Measurements from ENCODE around the gene EFNA4. TPM values are rescaled to one million over a fixed set of nuclear protein-coding genes. Genes with fewer than 3 reads are reported as not detected.

Gene EFNA4
- total RNA-seq: 4.6 and 7.8 TPM in 2 replicates

GRCh38 chr1:155063550-155064110 is at the start of gene EFNA4:
EFNA4 (plus strand) TSS chr1:155063740; CDS start chr1:155063824, 84 bp downstream.

GRCh38 chr1:155033524-155033923 is 30.0 kb upstream of the EFNA4 start, which contains the start of the genes DCST1 and DCST2:
DCST1 (plus strand) TSS chr1:155033824; CDS start chr1:155034037, 213 bp downstream.
DCST2 (minus strand) TSS chr1:155033781; CDS start chr1:155033701, 80 bp downstream.

GRCh38 chr1:155050560-155051341 is 12.8 kb upstream of the EFNA4 start, which contains the start of gene ADAM15:
ADAM15 (plus strand) TSS chr1:155051316; CDS start chr1:155051387, 71 bp downstream.

GRCh38 chr1:155078469-155079209 is 15.1 kb downstream of the EFNA4 start, which contains the start of gene EFNA3:
EFNA3 (plus strand) TSS chr1:155078837; CDS start chr1:155078942, 105 bp downstream.

Other genes with a start within 250 kb of the EFNA4 start
- gene KCNN3, start 193.5 kb upstream of the EFNA4 start, total RNA-seq: not detected in 2 replicates
- 14.1 and 14.2 TPM in 2 replicates for gene PMVK, start 127.0 kb upstream of the EFNA4 start, total RNA-seq
- 45.0 and 48.2 TPM in 2 replicates for gene PBXIP1, start 107.6 kb upstream of the EFNA4 start, total RNA-seq
- 14.2 and 16.1 TPM in 2 replicates for gene PYGO2, start 102.0 kb upstream of the EFNA4 start, total RNA-seq
- 329 and 340 TPM in 2 replicates for gene SHC1, start 93.0 kb upstream of the EFNA4 start, total RNA-seq
- 84.4 and 128 TPM in 2 replicates for gene CKS1B, start 89.1 kb upstream of the EFNA4 start, total RNA-seq
- gene FLAD1, start 80.4 kb upstream of the EFNA4 start, total RNA-seq: 31.4 and 42.1 TPM in 2 replicates
- gene LENEP, start 70.2 kb upstream of the EFNA4 start, total RNA-seq: not detected in 2 replicates
- 10.8 and 14.7 TPM in 2 replicates for gene ZBTB7B, start 60.9 kb upstream of the EFNA4 start, total RNA-seq
- 0.18 and 0.29 TPM in 2 replicates for gene DCST2, start 30.0 kb upstream of the EFNA4 start, total RNA-seq
- not detected in 2 replicates for gene DCST1, start 29.9 kb upstream of the EFNA4 start, total RNA-seq
- 84.7 and 112 TPM in 2 replicates for gene ADAM15, start 12.4 kb upstream of the EFNA4 start, total RNA-seq
- 0.53 and 0.58 TPM in 2 replicates for gene EFNA3, start 15.1 kb downstream of the EFNA4 start, total RNA-seq
- gene EFNA1, start 64.1 kb downstream of the EFNA4 start, total RNA-seq: not detected in 2 replicates
- 78.3 and 119 TPM in 2 replicates for gene SLC50A1, start 72.1 kb downstream of the EFNA4 start, total RNA-seq
- gene DPM3, start 76.8 kb downstream of the EFNA4 start, total RNA-seq: 218 and 219 TPM in 2 replicates
- 192 and 276 TPM in 2 replicates for gene KRTCAP2, start 109.6 kb downstream of the EFNA4 start, total RNA-seq
- 3.7 and 5.8 TPM in 2 replicates for gene TRIM46, start 110.1 kb downstream of the EFNA4 start, total RNA-seq
- 19.0 and 21.3 TPM in 2 replicates for gene THBS3, start 144.2 kb downstream of the EFNA4 start, total RNA-seq
- gene MTX1, start 145.0 kb downstream of the EFNA4 start, total RNA-seq: 105 and 129 TPM in 2 replicates
- gene ENTREP3, start 191.7 kb downstream of the EFNA4 start, total RNA-seq: 17.9 and 21.0 TPM in 2 replicates
- 92.3 and 114 TPM in 2 replicates for gene SCAMP3, start 198.6 kb downstream of the EFNA4 start, total RNA-seq
- 18.2 and 24.1 TPM in 2 replicates for gene CLK2, start 209.8 kb downstream of the EFNA4 start, total RNA-seq
- under 0.01 and 1.2 TPM in 2 replicates for gene HCN3, start 213.7 kb downstream of the EFNA4 start, total RNA-seq
- gene PKLR, start 237.7 kb downstream of the EFNA4 start, total RNA-seq: not detected in 2 replicates
- gene FDPS, start 245.1 kb downstream of the EFNA4 start, total RNA-seq: 1,079 and 1,092 TPM in 2 replicates